ENCODE measurements around the gene RNF144A.

DNA sequence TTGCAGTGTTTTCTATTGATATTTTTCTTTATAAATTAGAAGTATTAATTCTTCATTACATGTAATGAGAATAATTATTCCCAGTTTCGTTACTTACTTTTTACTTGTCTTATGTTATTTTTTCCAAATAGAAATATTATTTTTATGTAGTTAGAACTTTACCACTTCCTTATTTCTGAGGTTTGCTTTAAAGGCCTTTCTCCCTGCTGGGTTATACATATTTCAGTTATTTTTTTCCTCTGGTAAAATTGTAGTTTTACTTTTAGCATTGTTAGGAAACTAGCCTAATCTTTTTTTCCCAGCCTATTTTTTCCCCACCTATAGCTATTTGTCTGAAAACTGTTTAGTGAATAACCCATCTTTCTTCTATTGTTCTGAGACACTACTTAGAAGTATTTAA lies 17.1 kb downstream of the RNF144A start:
- no peak for TF ChIP-seq EZH2 (IDR thresholded peaks at IDR 0.05; ENCODE audit: insufficient read depth, poor library complexity, severe bottlenecking)
- no peak for TF ChIP-seq EZH2phosphoT487 (IDR thresholded peaks at IDR 0.05; ENCODE audit: insufficient read depth, low read depth)
